Prostate gland (tissue), 2 donors: ENCODE data around the gene PDE4D.

Experiments
- POLR2A ChIP-seq: fragments of 450-650 bp; IDR thresholded peaks from one replicate; pipeline ENCODE4 v1.6.1; 2016; ENCODE audit warnings: antibody characterized with exemption, mild to moderate bottlenecking
- TF ChIP-seq, protein P1 (sequence below), 4 experiments: fragments of 200-600 bp in 2 of 4; fragments of 450-650 bp in 2 of 4; sonication (generic) in 2 of 4; IDR thresholded peaks; 1 replicate in 3 of 4; 2 replicates in 1 of 4; pipeline ENCODE4 v1.5.1; 2016 to 2019; ENCODE audit warnings: antibody characterized with exemption in 4 of 4, mild to moderate bottlenecking in 2 of 4, moderate library complexity in 2 of 4

DNA sequence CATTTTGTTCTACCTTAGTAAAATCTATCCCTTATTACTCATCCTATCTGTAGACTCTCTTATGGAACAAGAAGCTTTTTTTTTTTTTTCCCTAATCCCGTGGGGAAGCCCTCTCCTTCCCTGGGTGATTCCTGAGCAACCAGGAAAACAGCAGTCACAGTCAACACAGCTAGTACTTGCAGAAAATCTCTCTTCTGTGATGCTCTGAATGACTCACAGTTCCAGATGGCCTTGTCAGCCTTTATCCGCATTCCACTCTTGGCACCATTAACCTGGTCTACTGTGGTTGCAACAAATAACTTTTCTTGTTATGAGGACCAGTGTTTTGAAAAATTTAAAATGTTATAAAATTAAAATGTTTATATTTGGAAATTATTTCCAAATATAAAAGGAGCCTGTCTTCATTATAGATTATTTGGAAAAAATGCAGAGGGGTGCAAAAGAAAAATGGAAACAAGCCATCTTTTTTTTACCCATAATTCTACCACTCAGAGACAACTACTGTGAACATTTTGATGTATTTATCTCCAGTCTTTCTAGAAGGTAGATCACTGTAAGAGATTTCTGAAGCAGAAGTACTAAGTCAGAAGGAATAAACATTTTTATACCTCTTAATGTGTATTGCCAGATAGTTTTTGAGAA is 824.0 kb downstream of the PDE4D start:
- no peak for TF ChIP-seq POLR2A
- TF ChIP-seq, protein P1, sequence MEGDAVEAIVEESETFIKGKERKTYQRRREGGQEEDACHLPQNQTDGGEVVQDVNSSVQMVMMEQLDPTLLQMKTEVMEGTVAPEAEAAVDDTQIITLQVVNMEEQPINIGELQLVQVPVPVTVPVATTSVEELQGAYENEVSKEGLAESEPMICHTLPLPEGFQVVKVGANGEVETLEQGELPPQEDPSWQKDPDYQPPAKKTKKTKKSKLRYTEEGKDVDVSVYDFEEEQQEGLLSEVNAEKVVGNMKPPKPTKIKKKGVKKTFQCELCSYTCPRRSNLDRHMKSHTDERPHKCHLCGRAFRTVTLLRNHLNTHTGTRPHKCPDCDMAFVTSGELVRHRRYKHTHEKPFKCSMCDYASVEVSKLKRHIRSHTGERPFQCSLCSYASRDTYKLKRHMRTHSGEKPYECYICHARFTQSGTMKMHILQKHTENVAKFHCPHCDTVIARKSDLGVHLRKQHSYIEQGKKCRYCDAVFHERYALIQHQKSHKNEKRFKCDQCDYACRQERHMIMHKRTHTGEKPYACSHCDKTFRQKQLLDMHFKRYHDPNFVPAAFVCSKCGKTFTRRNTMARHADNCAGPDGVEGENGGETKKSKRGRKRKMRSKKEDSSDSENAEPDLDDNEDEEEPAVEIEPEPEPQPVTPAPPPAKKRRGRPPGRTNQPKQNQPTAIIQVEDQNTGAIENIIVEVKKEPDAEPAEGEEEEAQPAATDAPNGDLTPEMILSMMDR (IDR thresholded peaks at IDR 0.05): no peak
